HepG2 (cell line): ENCODE measurements around the gene PIM1. TPM values are rescaled to one million over a fixed set of nuclear protein-coding genes. Genes with fewer than 3 reads are reported as not detected.

Experiments
- AGO1 ChIP-seq: fragments of 200-400 bp; formaldehyde crosslinking; IDR thresholded peaks from 2 replicates; pipeline ENCODE4 v1.6.1; 2017; ENCODE audit warnings: mild to moderate bottlenecking, low read depth, low read length, moderate library complexity; ENCODE audit not compliant: poor library complexity, severe bottlenecking
- GATA4 ChIP-seq: sonication (generic); IDR thresholded peaks from 2 replicates; pipeline ENCODE4 v1.6.1; 2016; ENCODE audit warnings: antibody characterized with exemption, low read depth, borderline replicate concordance
- IKZF5 ChIP-seq: IDR thresholded peaks from 2 replicates; pipeline ENCODE4 v1.6.1; 2018; ENCODE audit warnings: missing genetic modification reagents, mild to moderate bottlenecking, missing compliant biosample characterization
- IRF2 ChIP-seq: IDR thresholded peaks from 2 replicates; pipeline ENCODE4 v1.6.1; 2018; ENCODE audit warnings: missing genetic modification reagents, missing compliant biosample characterization
- LCORL ChIP-seq, 2 experiments: fragments of 450-650 bp in 1 of 2; sonication (generic) in 1 of 2; formaldehyde crosslinking in 1 of 2; IDR thresholded peaks; 2 replicates each; pipeline versions ENCODE4 v1.5.0 to v1.6.1; 2017 to 2020; ENCODE audit warnings: antibody characterized with exemption in 1 of 2, missing genetic modification reagents in 1 of 2
- MBD4 ChIP-seq: IDR thresholded peaks from 2 replicates; pipeline ENCODE4 v1.6.1; 2012; ENCODE audit warnings: low read length, inconsistent platforms, borderline replicate concordance
- NR2C2 ChIP-seq: sonication (generic); formaldehyde crosslinking; IDR thresholded peaks from 2 replicates; pipeline ENCODE4 v1.4.0; 2020; ENCODE audit warnings: missing genetic modification reagents, mild to moderate bottlenecking, moderate library complexity, borderline replicate concordance
- POLR2A ChIP-seq, 2 experiments: IDR thresholded peaks; 2 replicates each; pipeline ENCODE4 v1.6.1; 2011; ENCODE audit warnings: low read depth in 2 of 2, low read length in 2 of 2, mild to moderate bottlenecking in 1 of 2, moderate library complexity in 1 of 2; ENCODE audit not compliant: insufficient read depth in 1 of 2
- POLR2AphosphoS5 ChIP-seq: IDR thresholded peaks from 2 replicates; pipeline ENCODE4 v1.6.1; 2012; ENCODE audit warnings: low read depth, low read length
- RBFOX2 ChIP-seq: fragments of 200-400 bp; formaldehyde crosslinking; IDR thresholded peaks from 2 replicates; pipeline ENCODE4 v1.6.1; 2017; ENCODE audit warnings: low read depth, mild to moderate bottlenecking, low read length
- SETDB1 ChIP-seq: sonication (generic); formaldehyde crosslinking; IDR thresholded peaks from 2 replicates; pipeline ENCODE4 v1.5.1; 2020; ENCODE audit warnings: missing genetic modification reagents, mild to moderate bottlenecking, borderline replicate concordance
- STAG1 ChIP-seq: sonication (generic); formaldehyde crosslinking; IDR thresholded peaks from 2 replicates; pipeline ENCODE4 v1.4.0; 2020; ENCODE audit warnings: missing genetic modification reagents
- STAT6 ChIP-seq: sonication (generic); formaldehyde crosslinking; IDR thresholded peaks from 2 replicates; pipeline ENCODE4 v1.4.0; 2020; ENCODE audit warnings: missing genetic modification reagents, mild to moderate bottlenecking, borderline replicate concordance
- ZBTB25 ChIP-seq: IDR thresholded peaks from 2 replicates; pipeline ENCODE4 v1.6.1; 2018; ENCODE audit warnings: missing genetic modification reagents
- ZC3H13 ChIP-seq: sonication (generic); formaldehyde crosslinking; IDR thresholded peaks from 2 replicates; pipeline ENCODE4 v1.8.1; 2023; ENCODE audit warnings: mild to moderate bottlenecking, missing genetic modification reagents, moderate library complexity
- ZNF253 ChIP-seq: sonication (generic); formaldehyde crosslinking; IDR thresholded peaks from 2 replicates; pipeline ENCODE4 v1.8.0; 2022; ENCODE audit warnings: mild to moderate bottlenecking, missing genetic modification reagents, borderline replicate concordance
- ZNF44 ChIP-seq: sonication (generic); formaldehyde crosslinking; IDR thresholded peaks from 2 replicates; pipeline ENCODE4 v1.5.1; 2020; ENCODE audit warnings: mild to moderate bottlenecking, missing genetic modification reagents
- ZNF605 ChIP-seq: sonication (generic); formaldehyde crosslinking; IDR thresholded peaks from 2 replicates; pipeline ENCODE4 v1.8.0; 2022; ENCODE audit warnings: mild to moderate bottlenecking, missing genetic modification reagents
- ZNF687 ChIP-seq: sonication (generic); formaldehyde crosslinking; IDR thresholded peaks from 2 replicates; pipeline ENCODE4 v1.5.1; 2020; ENCODE audit warnings: mild to moderate bottlenecking, missing genetic modification reagents, moderate library complexity
- polyA plus RNA-seq, 8 experiments: library from polyadenylated mRNA; depleted of rRNA in 3 of 8; stranded (reverse) in 7 of 8; unstranded in 1 of 8; fragments of >200 nt; fragmentation: Illumina TruSeq in 4 of 8; extraction: Trizol in 4 of 8; gene quantifications; 2 replicates each; pipeline versions ENCODE4 v1.2.1 to v1.2.3, GENCODE V29; 2011 to 2016; ENCODE audit warnings: low read depth in 4 of 8, missing spikeins in 1 of 8, mixed read lengths in 1 of 8; ENCODE audit not compliant: insufficient read depth in 1 of 8
- total RNA-seq, 5 experiments: library from RNA; depleted of rRNA; stranded (reverse); fragments of >200 nt; fragmentation: Illumina TruSeq; extraction: Trizol; gene quantifications; 2 replicates each; pipeline ENCODE4 v1.2.3, GENCODE V29; 2016; ENCODE audit warnings: low read depth in 1 of 5

Gene PIM1
- total and polyA plus RNA-seq, 2 of the 13 experiments (the other 11 are each of a cell fraction or from before 2014, with no cell fraction given), result 29.4 to 117 TPM

- TF ChIP-seq GATA4, result peak; percentile 20; the same call in 1 of the 2 replicates
- peak; percentile 55 for TF ChIP-seq AGO1
- peak; percentile 63 for TF ChIP-seq POLR2AphosphoS5
- 0 out of 2 replicates have a peak, but pooled peaks have one; percentile 1 for TF ChIP-seq ZNF605 (CRISPR knock-in tag)
- peak; percentile 58 for TF ChIP-seq RBFOX2
- 0 out of 2 replicates have a peak, but pooled peaks have one; percentile 13 for TF ChIP-seq IRF2
- TF ChIP-seq NR2C2 (CRISPR knock-in tag), result no peak
- TF ChIP-seq IKZF5 (CRISPR knock-in tag), result peak; percentile 59; the same call in 1 of the 2 replicates
- TF ChIP-seq SETDB1, result peak; percentile 75; the same call in 1 of the 2 replicates
- no peak for TF ChIP-seq ZNF253 (CRISPR knock-in tag)
- TF ChIP-seq ZC3H13 (CRISPR knock-in tag), result peak; percentile 81; the same call in 1 of the 2 replicates
- TF ChIP-seq STAG1 (CRISPR knock-in tag), result peak; percentile 2; the same call in 1 of the 2 replicates
- TF ChIP-seq POLR2A (IDR thresholded peaks at IDR 0.05; ENCODE audit: insufficient read depth in 1 of 2, low read depth in 2 of 2, low read length in 2 of 2), result peak in 1 of 2 experiments; percentile 72; a peak in 3 of 4 replicates
- TF ChIP-seq ZBTB25 (CRISPR knock-in tag), result peak; percentile 39; the same call in 1 of the 2 replicates
- TF ChIP-seq ZNF687 (CRISPR knock-in tag), result peak; percentile 46; the same call in 1 of the 2 replicates
- peak; percentile 15; the same call in 1 of the 2 replicates for TF ChIP-seq STAT6 (CRISPR knock-in tag)
- TF ChIP-seq ZNF44 (CRISPR knock-in tag), result no peak
- TF ChIP-seq MBD4, result peak; percentile 77; the same call in 1 of the 2 replicates
- no peak for TF ChIP-seq LCORL (IDR thresholded peaks at IDR 0.05)
- TF ChIP-seq LCORL (CRISPR knock-in tag; IDR thresholded peaks at IDR 0.05), result peak; percentile 40; the same call in 1 of the 2 replicates
Measured at GRCh38 chr6:37175332-37176267, 5.6 kb downstream of the PIM1 start (continued).
